Measurements from ENCODE around the gene C2orf76. TPM values are rescaled to one million over a fixed set of nuclear protein-coding genes. Genes with fewer than 3 reads are reported as not detected.

C2orf76 gene
- total and polyA plus RNA-seq, 10 of the 15 experiments (the other 5 are each of a cell fraction or from before 2014, with no cell fraction given) = 14.0 to 46.1 (median 25.4) TPM

DNA sequence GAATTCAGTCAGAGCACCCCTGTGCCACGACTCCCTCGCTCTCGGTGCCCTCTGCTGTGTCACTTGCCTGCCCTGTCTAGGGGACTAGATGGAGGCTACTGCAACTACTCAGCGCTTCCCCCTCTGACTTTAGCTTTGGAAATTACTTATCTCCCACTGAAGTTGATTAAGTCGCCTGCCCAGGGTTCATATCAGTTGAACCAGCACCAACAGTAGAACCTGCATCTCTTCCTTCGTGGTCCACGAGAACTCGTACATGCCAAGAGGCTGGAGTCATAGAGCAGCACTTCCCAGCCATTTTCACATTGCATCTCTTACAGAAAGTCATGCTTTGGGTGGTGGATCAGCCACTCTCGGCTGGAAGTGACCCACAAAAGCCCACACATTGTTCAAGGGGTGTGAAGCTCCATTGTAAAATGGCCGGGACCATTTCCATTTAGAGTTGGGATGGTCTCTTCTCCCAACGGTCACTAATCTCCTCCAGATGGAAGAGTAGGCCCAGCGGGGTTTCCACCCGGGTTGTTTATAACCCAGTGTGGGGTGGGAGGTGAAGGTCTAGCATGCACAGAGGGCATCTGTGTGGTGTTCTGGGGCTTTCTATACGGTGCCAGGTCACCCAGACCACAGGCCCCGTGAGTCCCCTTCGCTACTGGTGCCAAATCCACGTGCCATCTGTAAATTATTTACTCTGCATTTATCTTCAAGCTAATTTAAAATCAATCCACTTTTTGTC lies 105.0 kb downstream of the C2orf76 start (continued):
- TF ChIP-seq, protein P1, sequence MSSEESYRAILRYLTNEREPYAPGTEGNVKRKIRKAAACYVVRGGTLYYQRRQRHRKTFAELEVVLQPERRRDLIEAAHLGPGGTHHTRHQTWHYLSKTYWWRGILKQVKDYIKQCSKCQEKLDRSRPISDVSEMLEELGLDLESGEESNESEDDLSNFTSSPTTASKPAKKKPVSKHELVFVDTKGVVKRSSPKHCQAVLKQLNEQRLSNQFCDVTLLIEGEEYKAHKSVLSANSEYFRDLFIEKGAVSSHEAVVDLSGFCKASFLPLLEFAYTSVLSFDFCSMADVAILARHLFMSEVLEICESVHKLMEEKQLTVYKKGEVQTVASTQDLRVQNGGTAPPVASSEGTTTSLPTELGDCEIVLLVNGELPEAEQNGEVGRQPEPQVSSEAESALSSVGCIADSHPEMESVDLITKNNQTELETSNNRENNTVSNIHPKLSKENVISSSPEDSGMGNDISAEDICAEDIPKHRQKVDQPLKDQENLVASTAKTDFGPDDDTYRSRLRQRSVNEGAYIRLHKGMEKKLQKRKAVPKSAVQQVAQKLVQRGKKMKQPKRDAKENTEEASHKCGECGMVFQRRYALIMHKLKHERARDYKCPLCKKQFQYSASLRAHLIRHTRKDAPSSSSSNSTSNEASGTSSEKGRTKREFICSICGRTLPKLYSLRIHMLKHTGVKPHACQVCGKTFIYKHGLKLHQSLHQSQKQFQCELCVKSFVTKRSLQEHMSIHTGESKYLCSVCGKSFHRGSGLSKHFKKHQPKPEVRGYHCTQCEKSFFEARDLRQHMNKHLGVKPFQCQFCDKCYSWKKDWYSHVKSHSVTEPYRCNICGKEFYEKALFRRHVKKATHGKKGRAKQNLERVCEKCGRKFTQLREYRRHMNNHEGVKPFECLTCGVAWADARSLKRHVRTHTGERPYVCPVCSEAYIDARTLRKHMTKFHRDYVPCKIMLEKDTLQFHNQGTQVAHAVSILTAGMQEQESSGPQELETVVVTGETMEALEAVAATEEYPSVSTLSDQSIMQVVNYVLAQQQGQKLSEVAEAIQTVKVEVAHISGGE (CRISPR knock-in tag; IDR thresholded peaks at IDR 0.05) = no peak
- no peak for TF ChIP-seq BHLHE40 (IDR thresholded peaks at IDR 0.05; ENCODE audit: borderline replicate concordance in 1 of 2, low read depth in 2 of 2, low read length in 1 of 2)
- no peak for TF ChIP-seq ZNF622 (IDR thresholded peaks at IDR 0.05)

DNA sequence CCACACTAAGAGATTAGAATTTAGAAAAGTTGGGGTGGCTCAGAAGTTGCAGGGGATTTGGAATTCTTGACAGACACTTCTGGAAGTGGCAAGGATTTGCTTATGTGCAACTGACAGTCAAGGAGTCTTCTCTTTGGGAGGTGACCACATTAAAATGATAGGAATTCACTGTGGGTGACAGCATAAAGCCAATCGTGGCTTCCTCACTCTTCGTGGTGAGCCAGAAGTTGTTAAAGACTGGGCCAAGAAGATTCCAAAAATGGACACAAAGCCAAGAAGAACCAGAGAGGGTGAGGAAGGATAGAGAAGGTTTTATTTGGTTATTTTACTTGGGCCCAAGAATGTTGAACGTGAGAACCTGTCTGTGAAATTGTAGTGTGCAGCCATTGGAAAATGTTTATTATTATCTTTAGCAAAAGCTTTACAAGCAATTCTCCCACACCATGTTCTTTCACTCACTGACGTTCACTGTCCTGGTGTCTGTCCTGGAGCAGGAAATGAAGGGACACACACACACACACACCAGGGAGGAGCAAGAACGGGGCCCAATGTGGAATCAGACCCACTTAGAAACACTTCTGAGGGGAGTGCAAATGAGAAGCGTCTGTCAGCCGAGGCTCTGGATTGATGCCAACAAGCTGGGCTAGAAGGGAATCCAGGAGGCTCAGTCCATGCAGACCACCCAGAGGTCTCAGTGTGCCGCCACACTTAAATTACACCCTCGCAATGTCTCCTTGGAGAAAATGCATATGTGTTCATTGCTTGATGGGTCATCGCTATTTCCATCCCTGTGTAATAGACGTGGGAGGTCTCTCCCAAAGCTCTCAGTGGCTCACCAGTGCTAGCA lies 105.8 kb downstream of the C2orf76 start:
- Histone ChIP-seq H3K9ac (ENCODE audit: control insufficient read depth, insufficient read depth, low read length) (no peak overlapping the region), H3K9me3 (replicated peaks; ENCODE audit: control insufficient read depth, insufficient read depth, low read length) (no peaks in the 10 kb centered on the region), H2AFZ (ENCODE audit: control insufficient read depth, low read depth, low read length) (no peak overlapping the region), H3K4me2 (ENCODE audit: control insufficient read depth, insufficient read depth) (no peak overlapping the region), H4K20me1 (ENCODE audit: control insufficient read depth, insufficient read depth) (no peaks in the 10 kb centered on the region), H3K79me2 (ENCODE audit: control insufficient read depth, insufficient read depth, low read length) (no peaks in the 10 kb centered on the region), H3K36me3 (ENCODE audit: control insufficient read depth in 2 of 2, insufficient read depth in 2 of 2, low read length in 1 of 2) (peaks cover 0 to 2% of the 10 kb centered on the region in 2 experiments; a peak in 2 of 4 replicates), H3K4me3 (no peak overlapping the region), H3K27ac (ENCODE audit: control insufficient read depth, insufficient read depth) (no peak overlapping the region), H3K27me3 (replicated peaks in 1 of 2; ENCODE audit: control insufficient read depth in 2 of 2, insufficient read depth in 2 of 2, low read length in 1 of 2) (no peaks in the 10 kb centered on the region), H3K4me1 (ENCODE audit: control insufficient read depth, insufficient read depth, low read length) (no peaks in the 10 kb centered on the region)
- ChIA-PET POLR2A (interaction anchor here (0.7 kb wide), 1 partner anchor 14 kb away, joined by 3 read pairs; no protein-coding TSS in a partner anchor), SMC1A (ENCODE audit: uncharacterized antibody, unreplicated experiment) (no interaction called here), RAD21 (ENCODE audit: unreplicated experiment) (no interaction called here), CTCF (interaction anchor here (0.7 to 1.7 kb wide), 2 partner anchors 27 to 89 kb away, joined by 4 to 7 read pairs; no protein-coding TSS in a partner anchor)
- in situ Hi-C loops (cut with MboI) = no loop called here
- intact Hi-C loops (cut with micrococcal nuclease; ENCODE audit: unreplicated experiment) = no loop called here
- DNase-seq (ENCODE audit: low read depth, low spot score) (no peak), ATAC-seq (no peak), FAIRE-seq (no peak)
- BruUV-seq (replicated peaks) = no TSS peak
- WGBS (ENCODE audit: insufficient coverage, insufficient replicate concordance, low lambda C conversion rate, missing lambda C conversion rate) = 72% methylated on average over 11 of the region's 11 CpGs
- no peak for TF ChIP-seq NFYA (IDR thresholded peaks at IDR 0.05; ENCODE audit: borderline replicate concordance, low read depth, low read length)
- TF ChIP-seq, protein P2, sequence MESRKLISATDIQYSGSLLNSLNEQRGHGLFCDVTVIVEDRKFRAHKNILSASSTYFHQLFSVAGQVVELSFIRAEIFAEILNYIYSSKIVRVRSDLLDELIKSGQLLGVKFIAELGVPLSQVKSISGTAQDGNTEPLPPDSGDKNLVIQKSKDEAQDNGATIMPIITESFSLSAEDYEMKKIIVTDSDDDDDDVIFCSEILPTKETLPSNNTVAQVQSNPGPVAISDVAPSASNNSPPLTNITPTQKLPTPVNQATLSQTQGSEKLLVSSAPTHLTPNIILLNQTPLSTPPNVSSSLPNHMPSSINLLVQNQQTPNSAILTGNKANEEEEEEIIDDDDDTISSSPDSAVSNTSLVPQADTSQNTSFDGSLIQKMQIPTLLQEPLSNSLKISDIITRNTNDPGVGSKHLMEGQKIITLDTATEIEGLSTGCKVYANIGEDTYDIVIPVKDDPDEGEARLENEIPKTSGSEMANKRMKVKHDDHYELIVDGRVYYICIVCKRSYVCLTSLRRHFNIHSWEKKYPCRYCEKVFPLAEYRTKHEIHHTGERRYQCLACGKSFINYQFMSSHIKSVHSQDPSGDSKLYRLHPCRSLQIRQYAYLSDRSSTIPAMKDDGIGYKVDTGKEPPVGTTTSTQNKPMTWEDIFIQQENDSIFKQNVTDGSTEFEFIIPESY (IDR thresholded peaks at IDR 0.05) = no peak
- TF ChIP-seq, protein P3, sequence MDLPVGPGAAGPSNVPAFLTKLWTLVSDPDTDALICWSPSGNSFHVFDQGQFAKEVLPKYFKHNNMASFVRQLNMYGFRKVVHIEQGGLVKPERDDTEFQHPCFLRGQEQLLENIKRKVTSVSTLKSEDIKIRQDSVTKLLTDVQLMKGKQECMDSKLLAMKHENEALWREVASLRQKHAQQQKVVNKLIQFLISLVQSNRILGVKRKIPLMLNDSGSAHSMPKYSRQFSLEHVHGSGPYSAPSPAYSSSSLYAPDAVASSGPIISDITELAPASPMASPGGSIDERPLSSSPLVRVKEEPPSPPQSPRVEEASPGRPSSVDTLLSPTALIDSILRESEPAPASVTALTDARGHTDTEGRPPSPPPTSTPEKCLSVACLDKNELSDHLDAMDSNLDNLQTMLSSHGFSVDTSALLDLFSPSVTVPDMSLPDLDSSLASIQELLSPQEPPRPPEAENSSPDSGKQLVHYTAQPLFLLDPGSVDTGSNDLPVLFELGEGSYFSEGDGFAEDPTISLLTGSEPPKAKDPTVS (IDR thresholded peaks at IDR 0.05; ENCODE audit: low read depth, low read length) = no peak
- no peak for TF ChIP-seq MTA3 (IDR thresholded peaks at IDR 0.05; ENCODE audit: borderline replicate concordance, low read length)
- TF ChIP-seq TAF1 (IDR thresholded peaks at IDR 0.05; ENCODE audit: borderline replicate concordance, low read depth, low read length) = no peak
- TF ChIP-seq CHD2 (IDR thresholded peaks at IDR 0.05; ENCODE audit: borderline replicate concordance, low read depth, low read length) = no peak
- TF ChIP-seq, protein P4, sequence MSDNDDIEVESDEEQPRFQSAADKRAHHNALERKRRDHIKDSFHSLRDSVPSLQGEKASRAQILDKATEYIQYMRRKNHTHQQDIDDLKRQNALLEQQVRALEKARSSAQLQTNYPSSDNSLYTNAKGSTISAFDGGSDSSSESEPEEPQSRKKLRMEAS (IDR thresholded peaks at IDR 0.05; ENCODE audit: low read depth, low read length) = no peak
- TF ChIP-seq SRF (IDR thresholded peaks at IDR 0.05; ENCODE audit: low read depth in 2 of 2, low read length in 2 of 2) = no peak
- TF ChIP-seq NRF1 (conservative IDR thresholded peaks at IDR 0.05; ENCODE audit: low read depth, low read length) = no peak

Data from GM12878 (cell line).